ES-I3 (cell line): Measurements from ENCODE around the gene MOAP1.
"Not testable (repeated sequence)": the region's sequence is repeated elsewhere in the genome, so short reads cannot be mapped to it uniquely, and the experiment has no call there.

ENCODE experiments used
- H3K36me3 ChIP-seq: 2 replicates; pipeline ENCODE4 v1.6.1; 2013; ENCODE audit warnings: mild to moderate bottlenecking, low read length, control low read depth, moderate library complexity; ENCODE audit not compliant: insufficient read depth
- H3K4me1 ChIP-seq: 2 replicates; pipeline ENCODE4 v1.6.1; 2013; ENCODE audit warnings: mild to moderate bottlenecking, control low read depth, low read length; ENCODE audit not compliant: insufficient read depth
- H3K9ac ChIP-seq: 2 replicates; pipeline ENCODE4 v1.6.1; 2013; ENCODE audit warnings: low read depth, mild to moderate bottlenecking, low read length, moderate library complexity
- H3K9me3 ChIP-seq: 2 replicates; pipeline ENCODE4 v1.6.1; 2013; ENCODE audit warnings: mild to moderate bottlenecking, low read length, moderate library complexity; ENCODE audit not compliant: control insufficient read depth, insufficient read depth

Gene MOAP1

DNA sequence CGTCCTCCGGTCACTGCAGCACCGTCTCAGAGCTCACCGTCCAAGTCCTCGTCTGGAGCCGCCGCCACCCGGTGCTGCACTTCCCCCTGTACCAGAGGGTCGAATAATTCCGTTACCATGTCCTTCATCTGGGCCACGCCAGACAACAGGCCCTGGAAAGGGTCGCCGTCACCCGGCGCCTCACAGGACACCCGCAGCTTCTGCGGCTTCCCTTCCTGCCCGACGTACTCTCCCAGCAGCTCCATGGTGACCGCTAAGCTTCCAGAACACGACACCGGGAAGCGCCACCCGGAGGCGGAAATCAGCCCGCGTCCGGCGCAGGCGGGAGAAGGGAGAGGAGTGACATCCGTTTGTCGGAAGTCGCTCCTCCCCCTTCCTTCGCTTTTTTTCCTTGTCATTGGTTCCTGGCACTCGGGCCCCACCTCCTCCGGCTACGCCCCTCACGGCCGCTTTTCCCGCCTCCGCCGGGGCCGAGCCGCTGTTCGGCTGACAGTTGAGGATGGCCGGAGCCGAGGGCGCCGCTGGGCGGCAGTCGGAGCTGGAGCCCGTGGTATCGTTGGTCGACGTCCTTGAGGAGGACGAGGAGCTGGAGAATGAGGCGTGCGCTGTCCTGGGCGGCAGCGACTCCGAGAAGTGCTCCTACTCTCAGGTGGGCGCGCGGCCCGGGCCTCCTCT is 22.2 kb upstream of the MOAP1 start, which contains the start of the genes GON7 and UBR7:
Gene GON7, minus strand, starts transcription at position 273 of the 675 bp plus-strand sequence. Its CDS starts 28 bp downstream, at position 245.
Gene UBR7, plus strand, starts transcription at position 464 of the 675 bp plus-strand sequence. Its CDS starts 36 bp downstream, at position 500.
- no peaks in the 10 kb centered on the region for H3K36me3 ChIP-seq
- peak within 1 kb of the TSS; percentile 98 for H3K9ac ChIP-seq
- H3K9me3 ChIP-seq: no peaks in the 10 kb centered on the region
- H3K4me1 ChIP-seq: no peaks in the 10 kb centered on the region

DNA sequence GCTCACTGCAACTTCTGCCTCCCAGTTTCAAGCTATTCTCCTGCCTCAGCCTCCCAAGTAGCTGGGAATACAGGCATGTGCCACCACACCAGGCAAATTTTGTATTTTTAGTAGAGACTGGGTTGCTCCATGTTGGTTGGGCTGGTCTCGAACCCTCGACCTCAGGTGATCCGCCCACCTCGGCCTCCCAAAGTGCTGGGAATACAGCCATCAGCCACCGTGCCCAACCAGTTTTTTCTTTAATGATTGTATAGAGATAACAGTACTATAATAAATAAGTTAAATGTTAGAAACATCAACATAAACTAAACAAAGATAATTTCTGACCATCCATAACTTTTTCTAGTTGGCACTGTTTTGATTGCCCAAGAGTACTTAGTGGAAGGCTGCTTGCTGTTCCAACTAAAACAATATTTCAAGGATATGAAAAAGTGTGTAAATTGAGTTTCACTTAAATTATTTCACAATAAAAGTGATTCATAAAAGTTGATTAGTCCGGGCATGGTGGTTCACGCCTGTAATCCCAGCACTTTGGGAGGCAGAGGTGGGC is 16.5 kb upstream of the MOAP1 start:
- no peaks in the 10 kb centered on the region for H3K36me3 ChIP-seq

DNA sequence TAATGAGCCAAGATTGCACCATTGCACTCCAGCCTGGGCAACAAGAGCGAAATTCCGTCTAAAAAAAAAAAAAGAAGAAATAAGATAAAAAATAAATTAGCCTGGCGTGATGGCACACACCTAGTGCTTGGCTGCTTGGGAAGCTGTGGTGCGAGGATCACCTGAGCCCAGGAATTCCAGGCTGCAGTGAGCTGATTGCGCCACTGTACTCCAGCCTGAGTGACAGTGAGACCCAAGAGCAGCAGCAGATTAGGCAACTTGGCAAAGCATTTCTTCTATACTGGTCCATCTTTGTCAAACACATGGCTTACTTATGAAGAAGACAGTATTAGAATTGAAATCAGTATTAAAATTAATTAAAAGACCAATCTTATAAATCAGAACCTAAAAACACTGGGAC is 15.9 kb upstream of the MOAP1 start:
- H3K9me3 ChIP-seq: no peaks in the 10 kb centered on the region
- H3K36me3 ChIP-seq: no peaks in the 10 kb centered on the region
- H3K9ac ChIP-seq: no peak overlapping the region
- no peaks in the 10 kb centered on the region for H3K4me1 ChIP-seq

More for the DNA sequence above, 16.5 kb upstream of the MOAP1 start:
- Histone ChIP-seq H3K9me3 (no peaks in the 10 kb centered on the region), H3K9ac (no peak overlapping the region), H3K4me1 (no peaks in the 10 kb centered on the region)

DNA sequence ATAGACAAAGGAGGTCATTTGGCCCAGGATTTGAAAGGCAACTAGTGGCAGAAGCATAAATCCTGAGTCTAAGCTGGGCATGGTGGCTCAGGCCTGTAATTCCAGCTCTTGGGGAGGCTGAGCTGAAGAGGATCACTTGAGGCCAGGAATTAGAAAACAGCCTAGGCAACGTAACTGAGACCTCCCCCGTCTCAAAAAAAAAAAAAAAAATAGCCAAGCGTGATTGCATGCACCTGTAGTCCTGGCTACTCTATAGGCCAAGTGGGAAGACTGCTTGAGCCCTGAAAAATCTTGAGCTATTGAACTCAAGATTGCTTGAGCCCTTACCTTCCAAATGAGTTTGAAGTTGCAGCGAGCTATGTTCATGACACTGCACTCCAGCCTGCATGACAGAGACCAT is 14.3 kb upstream of the MOAP1 start:
- no peaks in the 10 kb centered on the region for H3K4me1 ChIP-seq
- no peaks in the 10 kb centered on the region for H3K36me3 ChIP-seq
- H3K9me3 ChIP-seq: no peaks in the 10 kb centered on the region
- no peak overlapping the region for H3K9ac ChIP-seq

DNA sequence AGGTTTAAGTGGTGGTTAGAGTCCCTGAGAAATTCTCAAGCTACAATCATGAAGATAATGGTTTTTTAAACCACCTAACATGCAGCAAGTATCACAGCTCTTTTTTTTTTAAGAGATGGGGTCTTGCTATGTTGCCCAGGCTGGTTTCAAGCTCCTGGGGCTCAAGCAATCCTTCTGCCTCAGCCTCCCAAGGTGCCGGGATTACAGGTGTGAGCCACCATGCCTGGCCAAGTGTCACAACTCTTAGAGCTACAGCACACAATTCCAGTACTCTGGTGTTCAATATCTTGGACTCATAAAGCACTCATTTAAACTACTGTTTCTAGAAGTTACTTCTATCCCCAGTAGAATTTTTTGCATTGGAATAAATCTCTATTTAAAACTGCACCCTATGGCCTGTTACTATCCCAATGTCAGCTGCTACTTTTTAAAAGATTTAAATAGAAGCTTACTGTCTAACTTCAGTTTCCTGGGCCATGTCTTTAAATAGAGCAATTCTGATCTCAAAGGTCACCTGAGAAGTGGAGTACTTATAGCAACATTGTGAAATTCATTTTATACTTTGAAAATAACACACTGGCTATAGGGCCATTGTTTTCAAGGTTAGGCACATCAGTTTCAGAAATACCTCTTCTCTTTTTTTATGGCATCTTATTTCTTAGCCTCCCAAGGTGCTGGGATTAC is 10.8 kb upstream of the MOAP1 start:
- Histone ChIP-seq H3K9ac (no peak overlapping the region), H3K4me1 (no peaks in the 10 kb centered on the region), H3K9me3 (no peaks in the 10 kb centered on the region), H3K36me3 (no peaks in the 10 kb centered on the region)

DNA sequence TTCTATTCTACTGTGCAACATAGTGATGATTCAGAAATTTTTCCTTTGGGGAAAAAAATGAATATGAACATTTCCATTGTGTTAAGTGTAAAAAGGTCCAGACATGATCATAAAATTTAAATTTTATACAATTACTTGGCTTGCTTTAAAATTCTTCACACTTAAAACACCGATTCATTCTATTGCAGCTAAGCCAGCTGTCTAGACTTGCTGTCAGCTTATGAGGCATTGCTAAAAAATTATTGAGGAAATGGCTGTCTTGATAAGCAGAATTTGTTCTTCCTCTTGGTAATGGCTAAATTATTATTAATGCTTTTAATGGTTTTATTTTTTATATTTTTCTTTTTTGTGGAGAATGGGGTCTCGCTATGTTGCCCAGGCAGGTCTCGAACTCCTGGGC is 2.3 kb upstream of the MOAP1 start:
- Histone ChIP-seq H3K36me3 (peaks cover 3% of the 10 kb centered on the region), H3K9ac (no peak overlapping the region), H3K4me1 (no peaks in the 10 kb centered on the region), H3K9me3 (no peaks in the 10 kb centered on the region)

DNA sequence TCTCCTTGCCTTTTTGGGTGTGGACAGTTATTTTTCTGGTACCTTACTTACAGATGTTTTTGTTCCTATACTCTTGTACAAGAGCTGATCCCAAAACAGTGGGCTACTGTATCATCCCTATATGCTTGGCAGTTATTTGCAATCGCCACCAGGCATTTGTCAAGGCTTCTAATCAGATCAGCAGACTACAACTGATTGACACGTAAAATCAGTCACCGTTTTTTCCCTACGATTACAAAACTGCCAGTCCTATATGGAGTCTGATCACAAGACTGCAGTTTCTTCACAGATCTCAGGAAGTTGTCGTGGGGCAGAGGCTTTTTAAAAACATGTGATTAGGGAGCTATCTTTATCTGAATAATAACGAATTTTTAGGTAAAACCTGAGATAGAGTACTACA is 1.8 kb upstream of the MOAP1 start:
- Histone ChIP-seq H3K4me1 (no peaks in the 10 kb centered on the region), H3K9me3 (no peaks in the 10 kb centered on the region), H3K36me3 (peaks cover 3% of the 10 kb centered on the region), H3K9ac (peak overlapping the region; percentile 15; the same call in 1 of the 2 replicates)

DNA sequence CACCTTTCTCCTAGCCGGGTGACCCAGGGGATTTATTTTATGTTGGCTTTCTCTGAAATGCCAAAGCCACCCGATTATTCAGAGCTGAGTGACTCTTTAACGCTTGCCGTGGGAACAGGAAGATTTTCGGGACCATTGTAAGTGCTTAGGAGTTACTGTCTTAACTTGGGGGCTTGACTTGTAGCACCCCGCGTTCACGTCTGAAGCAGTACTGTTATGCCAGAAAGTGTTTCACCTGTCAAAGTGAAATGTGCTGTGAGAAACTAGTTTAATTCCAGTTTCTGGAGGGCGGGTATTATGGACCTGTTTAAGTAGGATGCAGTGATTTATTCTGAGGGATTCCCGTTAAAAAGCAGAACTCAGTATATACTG is 638 bp upstream of the MOAP1 start:
- Histone ChIP-seq H3K4me1 (no peaks in the 10 kb centered on the region), H3K36me3 (peaks cover 3% of the 10 kb centered on the region), H3K9ac (peak overlapping the region; percentile 80), H3K9me3 (no peaks in the 10 kb centered on the region)

DNA sequence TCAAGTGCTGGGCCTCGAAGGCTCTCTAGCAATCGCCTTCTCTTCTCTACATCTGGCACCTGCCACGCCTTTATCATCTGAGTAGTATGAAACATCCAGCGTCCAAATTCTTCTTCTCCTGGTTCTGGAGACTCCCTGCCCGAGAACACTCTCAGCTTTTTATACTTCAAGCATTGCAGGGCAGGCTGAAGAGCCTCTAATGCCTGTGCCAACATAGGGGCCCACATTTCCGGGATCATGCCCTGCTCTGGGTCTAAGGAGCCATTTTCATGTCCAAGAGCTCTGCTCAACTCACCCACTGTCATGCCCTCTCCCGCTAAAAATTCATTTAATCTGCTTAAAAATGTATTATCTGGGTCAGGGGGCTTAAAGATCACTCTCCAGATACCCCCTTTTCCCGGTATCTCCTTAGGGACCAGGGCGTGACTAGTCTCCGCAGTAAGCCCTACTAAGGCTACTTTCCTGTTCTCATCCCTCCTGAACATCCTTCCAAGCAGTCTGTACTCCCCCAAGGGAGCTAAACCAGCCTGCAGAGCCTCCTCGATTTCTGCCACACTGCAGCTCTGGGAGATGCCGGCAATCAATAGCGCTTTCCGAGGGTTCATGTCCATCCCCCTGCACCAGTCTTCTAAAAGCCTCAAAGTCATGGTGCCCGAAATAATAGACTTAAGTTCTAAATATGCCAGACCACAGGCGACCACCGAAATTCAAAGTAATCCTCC is 940 bp downstream of the MOAP1 start:
- no peaks in the 10 kb centered on the region for H3K9me3 ChIP-seq
- H3K4me1 ChIP-seq: no peaks in the 10 kb centered on the region
- peaks cover 3% of the 10 kb centered on the region for H3K36me3 ChIP-seq
- H3K9ac ChIP-seq: peak overlapping the region; percentile 80

DNA sequence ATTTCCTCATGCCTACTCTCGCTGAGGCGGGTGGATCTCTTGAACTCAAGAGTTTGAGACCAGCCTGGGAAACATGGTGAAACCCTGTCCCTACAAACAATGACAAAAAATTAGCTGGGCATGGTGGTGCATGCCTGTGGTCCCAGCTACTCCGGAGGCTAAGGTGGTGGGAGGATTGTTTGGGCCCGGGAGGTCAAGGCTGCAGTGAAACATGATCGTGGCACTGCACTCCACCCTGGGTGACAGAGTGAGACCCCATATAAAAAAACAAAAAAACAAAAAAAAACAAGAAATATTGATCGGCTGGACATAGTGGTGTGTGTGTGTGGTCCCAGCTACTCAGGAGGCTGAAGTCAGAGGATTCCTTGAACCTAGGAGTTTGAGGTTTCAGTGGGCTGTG is 9.2 kb downstream of the MOAP1 start:
- Histone ChIP-seq H3K36me3 (no peaks in the 10 kb centered on the region), H3K4me1 (no peaks in the 10 kb centered on the region)

DNA sequence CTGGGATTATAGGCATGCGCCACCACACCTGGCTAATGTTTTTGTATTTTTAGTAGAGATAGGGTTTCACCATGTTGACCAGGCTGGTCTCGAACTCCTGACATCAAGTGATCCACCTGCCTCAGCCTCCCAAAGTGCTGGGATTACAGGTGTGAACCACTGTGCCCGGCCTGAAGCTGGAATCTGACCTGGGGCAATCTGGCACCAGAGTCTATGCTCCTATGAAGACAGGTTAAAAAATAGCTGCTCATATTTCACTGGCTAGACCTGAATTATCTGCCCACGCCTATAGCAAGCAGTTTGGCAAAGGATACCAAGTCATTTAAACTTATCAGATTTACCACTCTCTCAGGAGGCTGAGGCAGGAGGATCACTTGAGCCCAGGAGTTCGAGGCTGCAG is 10.0 kb downstream of the MOAP1 start:
- H3K4me1 ChIP-seq, H3K9ac ChIP-seq, H3K36me3 ChIP-seq, H3K9me3 ChIP-seq: not testable (repeated sequence)

More for the DNA sequence above, 9.2 kb downstream of the MOAP1 start:
- H3K9ac ChIP-seq: no peak overlapping the region
- no peaks in the 10 kb centered on the region for H3K9me3 ChIP-seq

DNA sequence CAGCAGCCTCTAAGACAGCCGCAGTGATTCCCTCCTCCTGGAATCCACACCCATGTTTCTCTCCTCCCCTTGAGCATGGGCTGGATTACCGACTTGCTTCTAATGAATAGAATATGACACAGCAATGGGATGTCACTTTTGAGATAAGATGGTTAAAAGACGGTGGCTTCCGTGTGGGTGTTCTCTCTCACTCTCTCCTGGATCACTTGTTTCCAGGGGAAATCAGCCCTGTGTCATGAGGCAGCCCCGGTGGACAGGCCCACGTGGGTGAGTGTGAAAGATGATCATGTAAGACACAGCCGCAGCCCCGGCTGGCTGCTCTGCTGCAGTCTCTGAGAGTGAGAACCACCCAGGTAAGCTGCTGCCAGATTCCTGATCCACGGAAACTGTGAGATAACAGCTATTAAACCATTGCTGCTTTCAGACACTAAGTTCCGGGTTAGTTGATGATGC is 10.7 kb downstream of the MOAP1 start:
- no peak overlapping the region for H3K9ac ChIP-seq
- H3K9me3 ChIP-seq: no peaks in the 10 kb centered on the region
- H3K36me3 ChIP-seq: no peaks in the 10 kb centered on the region
- H3K4me1 ChIP-seq: no peaks in the 10 kb centered on the region

DNA sequence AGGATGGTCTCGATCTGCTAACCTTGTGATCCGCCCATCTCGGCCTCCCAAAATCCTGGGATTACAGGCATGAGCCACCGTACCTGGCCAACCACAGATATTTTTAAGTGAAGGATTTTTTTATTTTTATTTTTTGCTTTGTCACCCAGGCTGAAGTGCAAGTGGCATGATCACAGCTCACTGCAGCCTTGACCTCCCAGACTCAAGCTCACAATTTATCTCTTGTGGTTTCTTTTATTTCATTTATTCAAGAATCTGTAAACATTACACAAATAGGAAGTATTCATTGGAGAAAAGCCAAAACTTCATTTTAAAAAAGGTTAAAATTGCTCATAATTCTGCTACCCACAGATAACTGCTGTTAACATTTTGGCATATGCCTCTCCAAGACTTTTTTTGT is 13.3 kb downstream of the MOAP1 start:
- no peaks in the 10 kb centered on the region for H3K36me3 ChIP-seq
- H3K9ac ChIP-seq: no peak overlapping the region
- no peaks in the 10 kb centered on the region for H3K4me1 ChIP-seq
- no peaks in the 10 kb centered on the region for H3K9me3 ChIP-seq

DNA sequence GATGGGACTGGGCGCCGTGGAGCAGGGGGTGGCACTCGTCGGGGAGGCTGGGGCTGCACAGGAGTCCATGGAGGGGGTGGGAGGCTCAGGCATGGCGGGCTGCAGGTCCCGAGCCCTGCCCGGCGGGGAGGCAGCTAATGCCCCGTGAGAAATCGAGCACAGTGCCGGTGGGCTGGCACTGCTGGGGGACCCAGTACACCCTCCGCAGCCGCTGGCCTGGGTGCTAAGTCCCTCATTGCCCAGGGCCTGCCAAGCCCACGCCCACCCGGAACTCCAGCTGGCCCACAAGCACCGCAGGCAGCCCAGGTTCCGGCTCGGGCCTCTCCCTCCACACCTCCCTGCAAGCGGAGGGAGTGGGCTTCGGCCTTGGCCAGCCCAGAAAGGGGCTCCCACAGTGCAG is 14.6 kb downstream of the MOAP1 start:
- not testable (repeated sequence) for H3K9me3 ChIP-seq

More for the DNA sequence above, 14.6 kb downstream of the MOAP1 start:
- not testable (repeated sequence) for H3K4me1 ChIP-seq, H3K9ac ChIP-seq, H3K36me3 ChIP-seq
